GM10847 (cell line): ENCODE measurements around the gene KPNA1.

Experiments used
- POLR2A ChIP-seq: IDR thresholded peaks from 2 replicates; pipeline ENCODE4 v1.6.1; 2011; ENCODE audit not compliant: insufficient read length; ENCODE audit errors: extremely low read depth

The KPNA1 gene

GRCh38 chr3:122514123-122515019 is at the start of gene KPNA1:
Gene KPNA1 (minus strand): TSS chr3:122514939. CDS start chr3:122496565, 18,374 bp downstream.
- TF ChIP-seq POLR2A = peak; percentile 91

GRCh38 chr3:122564155-122564912 is 49.6 kb upstream of the KPNA1 start, which contains the start of the genes DTX3L and PARP9:
Gene DTX3L (plus strand): TSS chr3:122564338. CDS start chr3:122564427, 89 bp downstream.
Gene PARP9 (minus strand): TSS chr3:122564300. CDS start chr3:122559620, 4,680 bp downstream.
- peak; percentile 58 for TF ChIP-seq POLR2A

GRCh38 chr3:122563717-122564025 is 48.9 kb upstream of the KPNA1 start:
- no peak for TF ChIP-seq POLR2A

- no peak for TF ChIP-seq POLR2A
Observed at GRCh38 chr3:122562923-122563716, 48.4 kb upstream of the KPNA1 start.

- no peak for TF ChIP-seq POLR2A
Observed at GRCh38 chr3:122560680-122561079, 45.9 kb upstream of the KPNA1 start.

GRCh38 chr3:122559906-122560305 is 45.2 kb upstream of the KPNA1 start:
- no peak for TF ChIP-seq POLR2A

- no peak for TF ChIP-seq POLR2A
Observed at GRCh38 chr3:122558605-122559004, 43.9 kb upstream of the KPNA1 start.

- TF ChIP-seq POLR2A = no peak
Observed at GRCh38 chr3:122557356-122557755, 42.6 kb upstream of the KPNA1 start.

- TF ChIP-seq POLR2A = no peak
Observed at GRCh38 chr3:122555275-122556071, 40.7 kb upstream of the KPNA1 start.

- TF ChIP-seq POLR2A = no peak
Observed at GRCh38 chr3:122553171-122553570, 38.4 kb upstream of the KPNA1 start.

GRCh38 chr3:122548619-122549018 is 33.9 kb upstream of the KPNA1 start:
- TF ChIP-seq POLR2A = no peak

GRCh38 chr3:122548076-122548475 is 33.3 kb upstream of the KPNA1 start:
- no peak for TF ChIP-seq POLR2A

GRCh38 chr3:122546151-122546550 is 31.4 kb upstream of the KPNA1 start:
- TF ChIP-seq POLR2A = no peak

GRCh38 chr3:122538956-122539490 is 24.3 kb upstream of the KPNA1 start:
- TF ChIP-seq POLR2A = no peak
